Medulla oblongata (tissue), 1 donor: ENCODE data around the gene CCND1.

Experiments
- DNase-seq: peaks from one replicate; pipeline ENCODE4 v3.0.0-alpha.2; 2015; ENCODE audit errors: extremely low spot score

CCND1 gene

DNA sequence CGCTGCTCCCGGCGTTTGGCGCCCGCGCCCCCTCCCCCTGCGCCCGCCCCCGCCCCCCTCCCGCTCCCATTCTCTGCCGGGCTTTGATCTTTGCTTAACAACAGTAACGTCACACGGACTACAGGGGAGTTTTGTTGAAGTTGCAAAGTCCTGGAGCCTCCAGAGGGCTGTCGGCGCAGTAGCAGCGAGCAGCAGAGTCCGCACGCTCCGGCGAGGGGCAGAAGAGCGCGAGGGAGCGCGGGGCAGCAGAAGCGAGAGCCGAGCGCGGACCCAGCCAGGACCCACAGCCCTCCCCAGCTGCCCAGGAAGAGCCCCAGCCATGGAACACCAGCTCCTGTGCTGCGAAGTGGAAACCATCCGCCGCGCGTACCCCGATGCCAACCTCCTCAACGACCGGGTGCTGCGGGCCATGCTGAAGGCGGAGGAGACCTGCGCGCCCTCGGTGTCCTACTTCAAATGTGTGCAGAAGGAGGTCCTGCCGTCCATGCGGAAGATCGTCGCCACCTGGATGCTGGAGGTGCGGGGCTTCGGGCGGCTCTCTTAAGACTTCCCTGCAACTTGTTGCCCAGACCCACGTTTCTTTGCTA is at the start of gene CCND1:
Gene CCND1 (plus strand): TSS at position 162 of the 587 bp plus-strand sequence. CDS start 158 bp downstream, at position 320.
- peak; percentile 65 for DNase-seq

GRCh38 chr11:69592986-69593650 is 47.8 kb upstream of the CCND1 start:
- DNase-seq = no peak

DNA sequence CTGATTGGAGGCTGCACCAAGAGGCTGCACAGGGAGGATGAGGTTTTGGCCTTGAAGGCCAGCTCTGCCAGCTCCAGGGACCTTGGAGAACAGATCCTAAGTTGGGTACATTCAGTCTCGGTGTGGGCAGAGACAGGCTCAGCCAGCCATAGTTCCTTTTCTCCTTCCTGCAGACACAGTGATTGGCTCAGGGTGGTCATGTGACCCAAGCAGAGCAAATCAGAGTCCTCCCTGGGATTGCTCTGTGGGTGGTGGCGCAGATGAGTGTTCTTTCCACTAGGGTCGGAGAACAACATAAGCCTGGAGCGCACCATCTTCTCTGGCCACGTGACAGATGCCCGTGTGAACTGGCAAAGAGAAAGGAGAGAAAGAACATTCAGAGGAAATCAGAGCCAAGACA is 47.1 kb upstream of the CCND1 start:
- DNase-seq = no peak

DNA sequence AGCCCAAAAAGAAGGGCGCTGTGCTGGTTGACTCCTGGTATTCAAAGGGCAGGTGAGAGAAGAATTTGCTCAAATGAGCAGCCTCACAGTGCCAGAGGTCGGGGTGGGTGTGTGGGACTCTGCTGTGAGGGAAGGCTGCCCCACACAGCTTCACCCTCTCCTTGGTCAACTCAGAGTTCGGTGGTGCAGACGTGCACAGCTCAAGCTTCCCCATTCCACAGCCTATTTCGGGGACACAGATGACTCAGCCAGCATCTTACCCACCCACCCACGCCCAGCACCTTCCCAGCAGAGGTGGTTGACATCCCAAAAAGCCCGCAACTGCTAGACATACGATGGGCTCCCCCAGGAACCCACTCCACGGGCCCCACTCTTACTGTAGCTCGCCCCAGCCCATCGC is 46.5 kb upstream of the CCND1 start:
- DNase-seq = peak; percentile 14

DNA sequence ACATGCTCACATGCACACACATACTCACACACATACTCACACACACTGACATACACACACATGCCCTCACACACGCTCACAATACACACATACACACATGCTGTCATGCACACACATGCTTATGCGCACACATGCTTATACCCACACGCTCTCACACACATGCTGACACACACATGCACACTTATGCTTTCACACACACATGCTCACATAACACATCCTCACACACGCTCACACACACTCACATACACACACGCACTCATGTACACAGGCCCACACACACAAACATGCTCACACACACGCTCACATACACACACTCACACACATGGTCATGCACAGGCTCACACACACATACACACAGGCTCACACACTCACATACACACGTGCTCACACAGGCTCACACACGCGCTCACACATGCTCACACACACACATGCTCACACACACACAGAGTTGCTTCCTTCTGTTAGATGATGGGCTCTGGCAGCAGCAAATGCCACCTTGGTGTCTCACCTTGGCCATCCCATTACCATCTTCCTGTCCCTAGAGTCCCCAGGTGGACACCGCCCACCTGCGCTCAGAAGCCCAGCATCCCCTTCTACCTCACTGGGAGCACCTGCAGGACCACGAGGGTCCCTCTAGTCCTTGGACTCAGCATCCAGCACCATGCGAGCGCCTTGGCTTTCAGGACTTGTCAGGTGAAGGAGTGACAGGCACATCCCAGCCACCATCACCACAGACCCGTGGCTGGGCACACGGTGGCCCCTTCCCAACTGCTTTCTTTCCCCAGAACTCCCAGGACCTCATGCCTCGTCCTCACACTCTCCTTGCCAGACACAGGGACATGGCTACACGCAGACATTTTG is 44.9 kb upstream of the CCND1 start:
- DNase-seq = no peak

- DNase-seq = peak; percentile 23
These were observed 42.8 kb upstream of the CCND1 start for GRCh38 chr11:69598147-69598546.

DNA sequence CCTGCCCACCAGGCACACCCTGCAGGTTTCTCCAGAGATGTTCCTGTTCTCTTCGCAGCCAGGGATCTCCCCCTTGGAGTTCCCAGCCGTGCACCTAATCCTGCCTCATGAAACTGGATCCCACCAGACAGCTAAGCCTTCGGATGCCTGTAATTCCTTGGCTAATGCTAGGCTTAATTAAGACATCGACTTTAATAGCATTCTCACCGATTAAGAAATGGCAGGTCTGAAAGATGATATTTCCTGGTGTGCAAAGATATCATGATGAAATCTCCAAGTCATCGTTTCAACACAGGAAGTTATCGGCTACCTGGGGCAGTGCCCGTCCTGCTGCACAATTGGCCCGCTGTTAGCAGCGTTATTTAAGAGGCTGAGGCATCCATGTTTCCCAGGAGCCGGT is 41.5 kb upstream of the CCND1 start:
- DNase-seq = no peak

GRCh38 chr11:69600001-69600400 is 41.0 kb upstream of the CCND1 start:
- DNase-seq = no peak

GRCh38 chr11:69601011-69601975 is 39.7 kb upstream of the CCND1 start:
- no peak for DNase-seq

- DNase-seq = no peak
These were observed 37.7 kb upstream of the CCND1 start for GRCh38 chr11:69603111-69603836.

GRCh38 chr11:69604055-69604454 is 36.9 kb upstream of the CCND1 start:
- no peak for DNase-seq

GRCh38 chr11:69605737-69606526 is 35.0 kb upstream of the CCND1 start:
- no peak for DNase-seq

DNA sequence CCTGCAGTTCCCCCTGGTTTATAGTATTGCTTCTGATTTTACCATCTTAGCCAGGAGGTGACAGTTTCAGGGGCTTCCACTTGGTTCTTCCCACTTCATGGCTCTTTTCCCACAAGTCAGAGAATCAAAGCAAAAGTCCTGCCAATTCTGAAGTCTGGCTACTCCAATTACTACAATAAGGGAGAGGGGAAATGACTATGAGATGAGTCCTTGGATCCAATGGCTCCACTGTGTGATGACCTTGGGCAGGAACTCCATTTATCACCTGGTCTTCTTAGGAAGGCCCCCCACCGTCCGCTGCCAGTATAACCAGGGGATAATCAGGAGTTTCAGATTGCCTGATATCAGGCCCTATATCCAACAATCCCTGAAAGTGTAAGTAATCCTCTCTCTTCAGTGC is 31.6 kb upstream of the CCND1 start:
- DNase-seq = no peak

- no peak for DNase-seq
These were observed 29.1 kb upstream of the CCND1 start for GRCh38 chr11:69611548-69612526.

DNA sequence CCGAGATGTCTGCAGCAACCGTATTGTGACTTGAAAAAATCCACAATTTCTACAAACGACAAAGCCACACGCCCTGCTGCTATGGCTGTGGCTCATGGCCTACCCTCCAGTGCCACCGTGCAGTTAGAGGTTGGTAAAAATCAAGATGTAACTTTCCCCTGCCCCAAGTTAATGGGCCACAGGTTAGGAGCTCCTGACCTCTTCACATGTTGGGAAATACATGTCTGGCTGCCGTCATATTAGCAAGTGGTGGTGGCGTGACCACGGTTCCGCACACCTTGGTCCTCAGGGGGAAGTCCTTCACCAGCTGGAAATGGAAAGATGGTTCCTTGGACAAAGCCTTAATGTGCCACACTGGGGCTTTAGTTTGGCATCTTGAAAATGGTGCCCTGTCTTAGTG is 27.4 kb upstream of the CCND1 start:
- no peak for DNase-seq

GRCh38 chr11:69614085-69614484 is 26.9 kb upstream of the CCND1 start:
- no peak for DNase-seq

GRCh38 chr11:69615545-69616278 is 25.2 kb upstream of the CCND1 start:
- no peak for DNase-seq

GRCh38 chr11:69617220-69617619 is 23.7 kb upstream of the CCND1 start:
- DNase-seq = no peak
